ENCODE data around the gene GATD1.

Gene GATD1

DNA sequence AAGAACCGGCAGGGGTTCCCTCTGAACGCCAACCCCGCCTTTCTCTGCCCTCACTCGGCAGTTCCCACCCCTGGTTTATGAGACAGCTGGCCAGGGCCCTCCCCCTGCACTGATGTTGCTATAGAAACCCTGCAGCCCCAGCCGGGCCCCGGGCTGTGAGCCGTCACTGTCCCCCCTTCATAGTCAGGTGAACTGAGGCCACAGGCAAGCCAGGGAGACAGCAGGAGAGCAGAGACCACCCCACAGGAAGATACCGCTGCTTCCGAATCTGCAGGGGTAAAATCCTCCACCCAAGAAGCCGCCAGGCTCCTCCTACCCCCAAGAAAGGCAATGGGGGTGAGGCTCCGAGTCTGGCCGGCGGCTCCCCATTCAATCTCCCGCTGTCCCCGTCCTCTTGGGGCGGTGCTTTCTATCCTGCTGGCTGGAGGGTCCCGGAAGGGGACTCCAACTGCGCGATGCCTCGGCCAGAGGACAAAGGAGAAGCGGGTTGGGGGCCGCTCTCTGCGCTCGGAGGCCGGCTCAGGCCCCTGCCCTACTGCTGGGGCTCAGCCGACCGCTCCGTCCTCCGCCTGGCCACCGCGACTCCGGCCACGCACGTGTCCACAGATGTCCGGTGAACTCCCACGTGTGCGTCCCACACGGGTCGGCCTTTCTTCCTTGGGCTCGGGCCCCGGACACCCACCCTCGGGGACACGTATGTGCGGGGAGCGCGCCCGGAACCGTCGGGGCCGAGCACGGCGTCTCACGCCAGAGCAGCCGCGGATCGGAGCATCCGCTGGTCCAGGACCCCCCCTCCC is 20.2 kb upstream of the GATD1 start:
- peak; percentile 51 for DNase-seq (ENCODE audit: low read depth, low spot score)
- CTCF ChIA-PET: interaction anchor here (0.9 to 1.5 kb wide), 4 partner anchors 8 to 19 kb away, joined by 3 to 4 read pairs (median 3); no protein-coding TSS in a partner anchor
- TF ChIP-seq, protein P1, sequence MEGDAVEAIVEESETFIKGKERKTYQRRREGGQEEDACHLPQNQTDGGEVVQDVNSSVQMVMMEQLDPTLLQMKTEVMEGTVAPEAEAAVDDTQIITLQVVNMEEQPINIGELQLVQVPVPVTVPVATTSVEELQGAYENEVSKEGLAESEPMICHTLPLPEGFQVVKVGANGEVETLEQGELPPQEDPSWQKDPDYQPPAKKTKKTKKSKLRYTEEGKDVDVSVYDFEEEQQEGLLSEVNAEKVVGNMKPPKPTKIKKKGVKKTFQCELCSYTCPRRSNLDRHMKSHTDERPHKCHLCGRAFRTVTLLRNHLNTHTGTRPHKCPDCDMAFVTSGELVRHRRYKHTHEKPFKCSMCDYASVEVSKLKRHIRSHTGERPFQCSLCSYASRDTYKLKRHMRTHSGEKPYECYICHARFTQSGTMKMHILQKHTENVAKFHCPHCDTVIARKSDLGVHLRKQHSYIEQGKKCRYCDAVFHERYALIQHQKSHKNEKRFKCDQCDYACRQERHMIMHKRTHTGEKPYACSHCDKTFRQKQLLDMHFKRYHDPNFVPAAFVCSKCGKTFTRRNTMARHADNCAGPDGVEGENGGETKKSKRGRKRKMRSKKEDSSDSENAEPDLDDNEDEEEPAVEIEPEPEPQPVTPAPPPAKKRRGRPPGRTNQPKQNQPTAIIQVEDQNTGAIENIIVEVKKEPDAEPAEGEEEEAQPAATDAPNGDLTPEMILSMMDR (IDR thresholded peaks at IDR 0.05; ENCODE audit: insufficient read depth, low read length, missing control alignments): no peak
- POLR2A ChIA-PET: interaction anchor here (1.1 to 1.4 kb wide), 4 partner anchors 12 to 71 kb away, joined by 3 to 7 read pairs (median 5); partner anchors contain the start of genes PNPLA2 and RPLP2
- H3K4me3 ChIP-seq (ENCODE audit: low read depth, low read length): peak overlapping the region; percentile 81

DNA sequence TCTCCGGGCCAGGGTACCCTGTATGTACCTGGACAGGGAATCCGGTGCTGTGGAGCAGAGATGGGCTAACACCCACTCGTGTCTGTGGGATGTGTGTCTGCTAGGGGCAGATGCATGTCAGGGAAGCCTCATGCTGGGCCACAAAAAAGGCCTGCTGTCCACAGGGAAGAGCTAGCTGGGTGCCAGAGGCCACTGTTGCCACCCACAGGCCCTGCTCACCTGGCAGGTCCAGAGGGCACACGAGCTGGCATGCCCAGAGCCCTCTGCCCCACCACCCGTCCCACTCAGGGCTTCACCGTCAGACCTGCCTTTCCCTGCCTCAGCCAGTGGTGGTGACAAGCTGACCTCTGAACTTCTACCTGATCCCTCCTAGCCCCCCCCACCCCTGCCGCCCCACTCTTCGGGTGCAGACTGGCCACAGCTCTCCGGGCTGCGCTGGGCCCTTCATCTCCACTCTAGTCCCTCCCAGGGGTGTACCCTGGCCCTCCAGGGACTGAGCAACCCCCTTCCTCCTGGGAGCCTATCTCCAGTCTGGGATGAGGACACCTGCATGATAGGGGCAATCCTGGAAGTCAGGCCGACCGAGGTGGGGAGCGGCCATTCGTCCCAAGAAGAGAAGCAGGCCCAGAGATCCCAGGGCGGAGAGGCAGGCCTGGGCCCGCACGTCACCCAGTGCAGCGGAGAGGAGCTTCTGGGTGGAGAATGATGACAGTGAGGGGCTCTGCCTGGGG is 19.4 kb upstream of the GATD1 start:
- ChIA-PET CTCF (interaction anchor here (0.9 to 1.5 kb wide), 6 partner anchors 9 to 35 kb away, joined by 3 to 6 read pairs (median 3); no protein-coding TSS in a partner anchor), POLR2A (interaction anchor here (1.1 to 2.8 kb wide), 9 partner anchors 7 to 71 kb away, joined by 3 to 11 read pairs (median 6); partner anchors contain the start of genes GATD1, PNPLA2 and RPLP2)
- no peak for DNase-seq (ENCODE audit: low read depth, low spot score)
- TF ChIP-seq, protein P1 (IDR thresholded peaks at IDR 0.05; ENCODE audit: insufficient read depth, low read length, missing control alignments): no peak
- peak overlapping the region; percentile 81 for H3K4me3 ChIP-seq (ENCODE audit: low read depth, low read length)

DNA sequence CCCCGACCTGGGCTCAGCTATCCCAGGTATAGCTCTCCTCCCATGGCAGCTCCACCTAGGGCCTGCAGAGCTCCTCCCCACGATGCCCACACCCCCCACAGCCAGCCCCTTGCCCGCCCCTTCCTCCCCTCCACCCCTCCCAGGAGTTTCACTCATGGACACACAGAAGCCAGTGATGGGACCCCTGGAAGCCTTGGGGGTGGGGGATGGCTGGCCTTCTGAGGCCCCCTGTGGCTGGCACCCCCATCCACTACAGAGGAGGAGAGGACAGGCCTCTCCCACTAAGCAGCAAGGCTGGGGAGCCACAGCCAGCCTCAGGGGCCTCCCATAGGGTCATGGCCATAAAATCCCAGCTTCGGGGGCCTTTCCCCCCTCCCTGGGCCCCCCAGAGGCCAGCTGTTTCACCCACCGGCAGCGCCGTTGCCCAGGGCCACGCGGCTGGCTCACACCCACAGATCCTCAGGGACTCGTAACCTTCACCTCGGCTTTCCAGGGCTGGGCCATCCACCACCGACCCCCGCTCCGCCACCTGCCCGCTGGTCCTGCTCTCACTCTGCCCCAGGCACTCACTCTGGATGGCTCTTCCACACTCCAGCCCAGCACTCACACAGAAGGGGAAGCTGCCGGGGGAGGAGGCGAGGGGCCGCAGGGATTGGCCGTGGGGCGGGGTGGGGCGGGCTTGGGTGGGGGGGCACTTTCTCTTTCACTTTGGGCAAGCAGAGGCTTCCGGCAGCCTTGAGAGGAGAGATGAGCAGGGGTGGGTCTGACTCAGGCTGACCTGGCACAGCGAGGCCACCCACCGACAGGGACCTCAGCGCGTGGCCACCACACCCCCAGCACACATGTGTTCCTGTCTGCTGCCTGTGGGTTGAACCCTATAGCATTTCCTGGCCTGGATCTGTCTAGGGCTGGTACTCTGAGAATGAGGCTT is 18.6 kb upstream of the GATD1 start:
- DNase-seq (ENCODE audit: low read depth, low spot score): no peak
- ChIA-PET POLR2A (interaction anchor here (1.2 to 2.8 kb wide), 7 partner anchors 8 to 48 kb away, joined by 4 to 11 read pairs (median 6); partner anchors contain the start of genes GATD1, PNPLA2 and RPLP2), CTCF (interaction anchor here (1.1 to 1.4 kb wide), 2 partner anchors 12 to 34 kb away, joined by 3 to 6 read pairs; no protein-coding TSS in a partner anchor)
- TF ChIP-seq, protein P1 (IDR thresholded peaks at IDR 0.05; ENCODE audit: insufficient read depth, low read length, missing control alignments): no peak
- peak overlapping the region; percentile 81 for H3K4me3 ChIP-seq (ENCODE audit: low read depth, low read length)

DNA sequence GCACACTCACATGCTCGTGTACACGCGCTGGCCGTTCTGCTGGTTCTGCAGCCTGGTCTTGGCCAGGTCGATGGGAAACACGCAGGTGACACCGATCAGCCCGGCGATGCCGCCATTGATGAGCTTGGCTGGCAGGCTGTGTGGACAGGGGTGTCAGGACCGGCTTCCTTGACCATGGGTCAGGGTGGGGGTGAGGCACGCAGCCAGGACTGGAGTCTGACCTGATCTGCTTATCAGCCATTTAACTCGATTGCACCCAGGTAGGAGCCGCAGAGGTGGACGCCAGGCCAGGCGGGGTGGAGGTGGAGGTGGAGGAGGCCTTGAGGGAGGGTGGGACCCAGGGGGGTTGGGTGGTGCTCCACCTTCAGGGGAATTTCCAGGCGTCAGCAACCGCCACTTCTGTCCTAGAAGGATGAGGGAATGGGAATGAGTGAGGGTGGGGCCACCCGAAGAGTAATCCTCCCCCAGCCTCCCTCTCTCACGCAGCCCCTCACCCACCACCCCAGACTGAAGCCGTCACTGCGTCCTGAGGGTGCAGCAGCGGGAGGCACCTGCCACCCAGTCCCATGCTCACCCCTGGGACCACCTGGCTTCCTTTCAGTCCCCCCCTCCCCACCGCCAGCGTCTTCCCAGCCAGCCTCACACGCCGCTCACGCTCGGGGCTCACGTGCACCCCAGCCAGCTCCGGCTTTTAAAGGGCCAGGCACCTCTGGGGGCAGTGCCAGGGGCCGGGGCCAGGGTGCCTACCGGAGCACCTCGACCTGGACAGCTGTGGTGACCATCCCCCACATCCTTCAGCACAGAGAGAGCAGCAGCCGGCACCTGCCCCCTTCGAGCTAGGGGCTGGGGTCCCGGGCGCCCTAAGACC is 17.7 kb upstream of the GATD1 start:
- peak overlapping the region; percentile 81 for H3K4me3 ChIP-seq (ENCODE audit: low read depth, low read length)
- POLR2A ChIA-PET: interaction anchor here (1.2 to 2.8 kb wide), 5 partner anchors 9 to 24 kb away, joined by 4 to 11 read pairs (median 6); partner anchors contain the start of genes GATD1 and PNPLA2
- CTCF ChIA-PET: interaction anchor here (0.6 to 1.4 kb wide), 2 partner anchors 11 kb away, joined by 4 to 6 read pairs; no protein-coding TSS in a partner anchor
- TF ChIP-seq, protein P1 (IDR thresholded peaks at IDR 0.05; ENCODE audit: insufficient read depth, low read length, missing control alignments): no peak
- DNase-seq (ENCODE audit: low read depth, low spot score): no peak
